Measurements from ENCODE around the gene TANK. TPM values are rescaled to one million over a fixed set of nuclear protein-coding genes. Genes with fewer than 3 reads are reported as not detected.
A peak's percentile ranks its signal among the peaks of the same experiment; 100 is the strongest.

Gene TANK
- total RNA-seq, 1 experiment from 2014 or later: 24.5 TPM

DNA sequence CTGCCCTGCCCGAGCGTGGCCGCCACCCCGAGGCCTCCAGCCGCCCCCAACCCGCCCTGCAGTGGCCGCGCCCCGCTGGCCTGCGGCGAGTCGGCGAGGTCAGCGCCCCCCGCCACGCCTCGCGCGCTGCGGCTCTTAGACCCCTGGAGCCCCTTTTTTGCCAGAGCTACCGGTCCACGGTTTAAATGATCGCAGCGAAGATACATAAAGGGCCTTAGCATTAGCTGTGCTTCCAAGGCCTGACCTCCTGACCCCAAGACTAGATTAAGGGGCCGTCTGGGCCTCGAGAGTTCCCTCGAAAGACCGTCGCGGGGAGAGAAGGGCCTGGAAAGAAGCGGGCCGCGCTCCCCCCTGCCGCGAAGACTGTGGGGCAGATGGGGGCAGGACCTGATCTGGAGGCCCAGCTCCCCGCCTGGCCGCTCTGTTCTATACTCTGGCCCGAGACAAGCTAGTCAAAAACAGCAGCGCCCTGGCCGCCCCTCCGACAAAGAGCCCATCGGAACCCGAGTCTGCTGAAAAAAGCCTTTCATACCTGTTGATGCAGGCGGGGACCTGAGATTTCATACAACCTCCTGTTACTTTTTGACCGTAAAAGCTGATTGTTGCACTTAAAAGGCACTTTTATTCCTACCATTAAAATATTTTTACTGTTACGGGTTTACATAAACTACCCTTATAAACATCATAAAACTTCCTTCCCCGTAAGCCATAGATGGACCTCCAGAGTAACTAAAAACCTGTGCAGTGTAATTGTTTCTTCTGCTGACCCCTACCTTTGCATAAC lies 79.3 kb downstream of the TANK start:
- peak; percentile 58 for DNase-seq (ENCODE audit: low spot score)
- POLR2A ChIA-PET: interaction anchor here (0.8 kb wide), 1 partner anchor 9 kb away, joined by 3 read pairs; no protein-coding TSS in a partner anchor
- ATAC-seq: peak; percentile 31
- H3K4me1 Mint-ChIP-seq: peaks cover 31% of the 10 kb centered on the region
- CTCF ChIA-PET: interaction anchor here (1.1 kb wide), 1 partner anchor 176 kb away, joined by 4 read pairs; no protein-coding TSS in a partner anchor
- no peak for TF ChIP-seq ATF2 (CRISPR knock-in tag; IDR thresholded peaks at IDR 0.05; ENCODE audit: borderline replicate concordance, low read depth)
- TF ChIP-seq, protein P1, sequence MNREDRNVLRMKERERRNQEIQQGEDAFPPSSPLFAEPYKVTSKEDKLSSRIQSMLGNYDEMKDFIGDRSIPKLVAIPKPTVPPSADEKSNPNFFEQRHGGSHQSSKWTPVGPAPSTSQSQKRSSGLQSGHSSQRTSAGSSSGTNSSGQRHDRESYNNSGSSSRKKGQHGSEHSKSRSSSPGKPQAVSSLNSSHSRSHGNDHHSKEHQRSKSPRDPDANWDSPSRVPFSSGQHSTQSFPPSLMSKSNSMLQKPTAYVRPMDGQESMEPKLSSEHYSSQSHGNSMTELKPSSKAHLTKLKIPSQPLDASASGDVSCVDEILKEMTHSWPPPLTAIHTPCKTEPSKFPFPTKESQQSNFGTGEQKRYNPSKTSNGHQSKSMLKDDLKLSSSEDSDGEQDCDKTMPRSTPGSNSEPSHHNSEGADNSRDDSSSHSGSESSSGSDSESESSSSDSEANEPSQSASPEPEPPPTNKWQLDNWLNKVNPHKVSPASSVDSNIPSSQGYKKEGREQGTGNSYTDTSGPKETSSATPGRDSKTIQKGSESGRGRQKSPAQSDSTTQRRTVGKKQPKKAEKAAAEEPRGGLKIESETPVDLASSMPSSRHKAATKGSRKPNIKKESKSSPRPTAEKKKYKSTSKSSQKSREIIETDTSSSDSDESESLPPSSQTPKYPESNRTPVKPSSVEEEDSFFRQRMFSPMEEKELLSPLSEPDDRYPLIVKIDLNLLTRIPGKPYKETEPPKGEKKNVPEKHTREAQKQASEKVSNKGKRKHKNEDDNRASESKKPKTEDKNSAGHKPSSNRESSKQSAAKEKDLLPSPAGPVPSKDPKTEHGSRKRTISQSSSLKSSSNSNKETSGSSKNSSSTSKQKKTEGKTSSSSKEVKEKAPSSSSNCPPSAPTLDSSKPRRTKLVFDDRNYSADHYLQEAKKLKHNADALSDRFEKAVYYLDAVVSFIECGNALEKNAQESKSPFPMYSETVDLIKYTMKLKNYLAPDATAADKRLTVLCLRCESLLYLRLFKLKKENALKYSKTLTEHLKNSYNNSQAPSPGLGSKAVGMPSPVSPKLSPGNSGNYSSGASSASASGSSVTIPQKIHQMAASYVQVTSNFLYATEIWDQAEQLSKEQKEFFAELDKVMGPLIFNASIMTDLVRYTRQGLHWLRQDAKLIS (CRISPR knock-in tag; IDR thresholded peaks at IDR 0.05; ENCODE audit: borderline replicate concordance): no peak
- TF ChIP-seq TP53 (CRISPR knock-in tag; IDR thresholded peaks at IDR 0.05): 0 out of 2 replicates have a peak, but pooled peaks have one; percentile 9
- no peak for TF ChIP-seq ATF1 (CRISPR knock-in tag; IDR thresholded peaks at IDR 0.05)
- TF ChIP-seq FOXK1 (CRISPR knock-in tag; IDR thresholded peaks at IDR 0.05): no peak
- no peaks in the 10 kb centered on the region for H3K9me3 Mint-ChIP-seq
- peak overlapping the region; percentile 80 for H3K4me3 Mint-ChIP-seq
- H3K27me3 Mint-ChIP-seq (ENCODE audit: low read depth): peaks cover 79% of the 10 kb centered on the region
- no peak overlapping the region for H3K27ac Mint-ChIP-seq
- H3K36me3 Mint-ChIP-seq: no peaks in the 10 kb centered on the region

GRCh38 chr2:161241894-161242293 lies 81.7 kb downstream of the TANK start:
- no peak for ATAC-seq
- Mint-ChIP-seq H3K36me3 (no peaks in the 10 kb centered on the region), H3K27ac (no peak overlapping the region), H3K4me1 (peaks cover 43% of the 10 kb centered on the region), H3K27me3 (ENCODE audit: low read depth) (peaks cover 84% of the 10 kb centered on the region), H3K9me3 (no peaks in the 10 kb centered on the region), H3K4me3 (no peak overlapping the region)
- ChIA-PET POLR2A (no interaction called here), CTCF (no interaction called here)
- no peak for TF ChIP-seq CBFB (CRISPR knock-in tag; IDR thresholded peaks at IDR 0.05; ENCODE audit: low read depth)
- no peak for TF ChIP-seq ZNF416 (CRISPR knock-in tag; IDR thresholded peaks at IDR 0.05)
- no peak for TF ChIP-seq ZNF263 (CRISPR knock-in tag; IDR thresholded peaks at IDR 0.05; ENCODE audit: low read depth)
- TF ChIP-seq IRF1 (CRISPR knock-in tag; IDR thresholded peaks at IDR 0.05): no peak
- TF ChIP-seq, protein P2, sequence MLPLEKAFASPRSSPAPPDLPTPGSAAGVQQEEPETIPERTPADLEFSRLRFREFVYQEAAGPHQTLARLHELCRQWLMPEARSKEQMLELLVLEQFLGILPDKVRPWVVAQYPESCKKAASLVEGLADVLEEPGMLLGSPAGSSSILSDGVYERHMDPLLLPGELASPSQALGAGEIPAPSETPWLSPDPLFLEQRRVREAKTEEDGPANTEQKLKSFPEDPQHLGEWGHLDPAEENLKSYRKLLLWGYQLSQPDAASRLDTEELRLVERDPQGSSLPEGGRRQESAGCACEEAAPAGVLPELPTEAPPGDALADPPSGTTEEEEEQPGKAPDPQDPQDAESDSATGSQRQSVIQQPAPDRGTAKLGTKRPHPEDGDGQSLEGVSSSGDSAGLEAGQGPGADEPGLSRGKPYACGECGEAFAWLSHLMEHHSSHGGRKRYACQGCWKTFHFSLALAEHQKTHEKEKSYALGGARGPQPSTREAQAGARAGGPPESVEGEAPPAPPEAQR (CRISPR knock-in tag; IDR thresholded peaks at IDR 0.05): no peak
- no peak for TF ChIP-seq CTCF (IDR thresholded peaks at IDR 0.05)
- no peak for TF ChIP-seq NR1H2 (CRISPR knock-in tag; IDR thresholded peaks at IDR 0.05)
- TF ChIP-seq PREB (CRISPR knock-in tag; IDR thresholded peaks at IDR 0.05; ENCODE audit: borderline replicate concordance): no peak
- no peak for TF ChIP-seq ZNF532 (CRISPR knock-in tag; IDR thresholded peaks at IDR 0.05; ENCODE audit: borderline replicate concordance)
- no peak for DNase-seq (ENCODE audit: low spot score)

Data from WTC11 (cell line).